Activated B cell treated with CpG ODN at 0.5 μM for 24 hours (primary cell): ENCODE results near the gene NMT1. TPM values are rescaled to one million over a fixed set of nuclear protein-coding genes. Genes with fewer than 3 reads are reported as not detected.

Experiments used
- ATAC-seq: fragments of 200-7000 bp; cut with Tn5 transposase; one replicate; pipeline ENCODE4 v1.10.0; 2021; ENCODE audit warnings: low read depth, mild to moderate bottlenecking, moderate library complexity
- CTCF ChIA-PET: fragments of 350-600 bp; sonication (Branson Sonifier 250); formaldehyde crosslinking; loops from one replicate; lab custom pipeline; 2021; ENCODE audit warnings: antibody characterized with exemption; lab: Charles Lee
- POLR2A ChIA-PET: fragments of 350-600 bp; sonication (Branson Sonifier 250); formaldehyde crosslinking; loops from one replicate; lab custom pipeline; 2021; ENCODE audit warnings: antibody characterized with exemption; lab: Charles Lee
- DNase-seq: peaks from one replicate; pipeline ENCODE4 v3.0.0; 2022
- H3K27ac Mint-ChIP-seq: one replicate; pipeline ENCODE4 v1.8.0; 2020; ENCODE audit warnings: mixed read lengths
- H3K27me3 Mint-ChIP-seq: one replicate; pipeline ENCODE4 v1.8.0; 2021; ENCODE audit warnings: mixed read lengths
- H3K36me3 Mint-ChIP-seq: one replicate; pipeline ENCODE4 v1.8.0; 2021; ENCODE audit warnings: low read depth, mixed read lengths
- H3K4me1 Mint-ChIP-seq: one replicate; pipeline ENCODE4 v1.8.0; 2021; ENCODE audit warnings: mixed read lengths
- H3K4me3 Mint-ChIP-seq: one replicate; pipeline ENCODE4 v1.8.0; 2020; ENCODE audit warnings: mild to moderate bottlenecking, mixed read lengths
- H3K9me3 Mint-ChIP-seq: one replicate; pipeline ENCODE4 v1.8.0; 2020; ENCODE audit warnings: mixed read lengths
- CTCF ChIP-seq: fragments of 200-600 bp; IDR thresholded peaks from one replicate; pipeline ENCODE4 v1.8.0; 2022; ENCODE audit warnings: antibody characterized with exemption, mild to moderate bottlenecking
- intact Hi-C: fragments of 100-400 bp; cut with micrococcal nuclease; formaldehyde crosslinking; loops from one replicate; pipeline ENCODE4 v1.15.1; 2024
- total RNA-seq: library from RNA; stranded (reverse); gene quantifications from 2 replicates; pipeline ENCODE4 v1.2.3, GENCODE V29; 2022

NMT1 gene
- total RNA-seq, 1 donor from 2014 or later, result 154 TPM

- no peak for DNase-seq
Observed at GRCh38 chr17:45146592-45146889, 85.4 kb downstream of the NMT1 start.

GRCh38 chr17:45146890-45147580 is 85.9 kb downstream of the NMT1 start:
- POLR2A ChIA-PET, result interaction anchor here (0.6 to 8.7 kb wide), 19 partner anchors 10 to 270 kb away, joined by 3 to 703 read pairs (median 17); partner anchors contain the start of genes ACBD4, EFTUD2, FMNL1 and HEXIM2
- intact Hi-C loops, result no loop called here
- H3K27ac Mint-ChIP-seq, result peak overlapping the region; percentile 100
- peak; percentile 7 for ATAC-seq
- H3K27me3 Mint-ChIP-seq, result no peaks in the 10 kb centered on the region
- peak overlapping the region; percentile 96 for H3K4me3 Mint-ChIP-seq
- peaks cover 19% of the 10 kb centered on the region for H3K36me3 Mint-ChIP-seq
- CTCF ChIA-PET, result interaction anchor here (1.0 to 6.3 kb wide), 4 partner anchors 12 to 50 kb away, joined by 5 to 167 read pairs (median 64); partner anchors contain the start of genes ACBD4, HEXIM2 and PLCD3
- no peak for TF ChIP-seq CTCF
- no peak for DNase-seq
- H3K9me3 Mint-ChIP-seq, result no peaks in the 10 kb centered on the region
- H3K4me1 Mint-ChIP-seq, result peaks cover 65% of the 10 kb centered on the region

More at GRCh38 chr17:45146592-45146889, 85.4 kb downstream of the NMT1 start:
- no peak for TF ChIP-seq CTCF
- POLR2A ChIA-PET, result interaction anchor here (0.6 to 8.7 kb wide), 5 partner anchors 10 to 270 kb away, joined by 3 to 703 read pairs (median 46); partner anchors contain the start of genes ACBD4, HEXIM2 and PLCD3
- Mint-ChIP-seq H3K27ac (peak overlapping the region; percentile 100), H3K4me1 (peaks cover 61% of the 10 kb centered on the region), H3K27me3 (no peaks in the 10 kb centered on the region), H3K36me3 (peaks cover 18% of the 10 kb centered on the region), H3K9me3 (no peaks in the 10 kb centered on the region), H3K4me3 (peak overlapping the region; percentile 96)
- CTCF ChIA-PET, result interaction anchor here (1.7 kb wide), 1 partner anchor 11 kb away, joined by 15 read pairs; the partner anchor contains the start of gene ACBD4
- intact Hi-C loops, result no loop called here
- no peak for ATAC-seq

GRCh38 chr17:45147581-45148182 is 86.6 kb downstream of the NMT1 start:
- no peaks in the 10 kb centered on the region for H3K9me3 Mint-ChIP-seq
- peak; percentile 79 for DNase-seq
- H3K4me3 Mint-ChIP-seq, result peak overlapping the region; percentile 96
- intact Hi-C loops, result loop anchor here (1.0 to 2.0 kb wide), 5 partner anchors 12 to 169 kb away; partner anchors contain the start of genes ACBD4, HEXIM2, MAP3K14 and NMT1
- ChIA-PET POLR2A (interaction anchor here (0.6 to 8.7 kb wide), 31 partner anchors 9 to 262 kb away, joined by 3 to 703 read pairs (median 11); partner anchors contain the start of genes ACBD4, DCAKD, EFTUD2 and FMNL1), CTCF (interaction anchor here (1.0 to 6.3 kb wide), 4 partner anchors 13 to 84 kb away, joined by 5 to 167 read pairs (median 61); partner anchors contain the start of genes ACBD4, HEXIM2 and PLCD3)
- H3K36me3 Mint-ChIP-seq, result peaks cover 19% of the 10 kb centered on the region
- no peak for TF ChIP-seq CTCF
- ATAC-seq, result peak; percentile 23
- H3K27ac Mint-ChIP-seq, result peak overlapping the region; percentile 100
- H3K4me1 Mint-ChIP-seq, result peaks cover 66% of the 10 kb centered on the region
- no peaks in the 10 kb centered on the region for H3K27me3 Mint-ChIP-seq

- POLR2A ChIA-PET, result interaction anchor here (0.6 to 8.7 kb wide), 35 partner anchors 9 to 381 kb away, joined by 3 to 703 read pairs (median 6); partner anchors contain the start of genes ACBD4, DCAKD, EFTUD2 and FMNL1
- no peak for TF ChIP-seq CTCF
- DNase-seq (peak; percentile 97), ATAC-seq (peak; percentile 74)
- H3K27ac Mint-ChIP-seq, result peak within 1 kb of the TSS; percentile 100
- peak within 1 kb of the TSS; percentile 96 for H3K4me3 Mint-ChIP-seq
- peaks cover 19% of the 10 kb centered on the region for H3K36me3 Mint-ChIP-seq
- H3K9me3 Mint-ChIP-seq, result no peaks in the 10 kb centered on the region
- peaks cover 61% of the 10 kb centered on the region for H3K4me1 Mint-ChIP-seq
- intact Hi-C loops, result loop anchor here (1.0 to 2.0 kb wide), 7 partner anchors 13 to 168 kb away; partner anchors contain the start of genes ACBD4, HEXIM2, MAP3K14 and NMT1
- no peaks in the 10 kb centered on the region for H3K27me3 Mint-ChIP-seq
- CTCF ChIA-PET, result interaction anchor here (1.0 to 6.3 kb wide), 13 partner anchors 8 to 168 kb away, joined by 3 to 167 read pairs (median 4); partner anchors contain the start of genes ACBD4, HEXIM2 and PLCD3
Observed at GRCh38 chr17:45148183-45149036, 87.3 kb downstream of the NMT1 start, which contains the start of gene HEXIM1. Gene HEXIM1, plus strand, starts transcription at chr17:45148475. Its CDS starts 716 bp downstream, at chr17:45149191.
